ENCODE results near the gene SMPD3.

Gene SMPD3

GRCh38 chr16:68374246-68374805, 74.0 kb downstream of the SMPD3 start:
- Histone ChIP-seq H3K27ac (ENCODE audit: low read depth, low read length) (no peak overlapping the region), H3K27me3 (ENCODE audit: control insufficient read depth in 5 of 5, insufficient read depth in 4 of 5, low read length in 5 of 5) (peaks cover 0 to 5% (median 0%) of the 10 kb centered on the region in 5 donors), H3K4me3 (ENCODE audit: low read depth in 1 of 5, low read length in 5 of 5) (no peak overlapping the region), H3K9me3 (ENCODE audit: control insufficient read depth in 5 of 5, low read length in 5 of 5) (no peaks in the 10 kb centered on the region), H3K36me3 (ENCODE audit: control insufficient read depth in 5 of 5, insufficient read depth in 5 of 5, low read length in 5 of 5) (no peaks in the 10 kb centered on the region), H3K4me1 (ENCODE audit: control insufficient read depth in 5 of 5, insufficient read depth in 5 of 5, low read length in 5 of 5) (peaks cover 0 to 25% (median 0%) of the 10 kb centered on the region in 5 donors), H3K9ac (ENCODE audit: low read length in 5 of 5) (no peak overlapping the region)

DNA sequence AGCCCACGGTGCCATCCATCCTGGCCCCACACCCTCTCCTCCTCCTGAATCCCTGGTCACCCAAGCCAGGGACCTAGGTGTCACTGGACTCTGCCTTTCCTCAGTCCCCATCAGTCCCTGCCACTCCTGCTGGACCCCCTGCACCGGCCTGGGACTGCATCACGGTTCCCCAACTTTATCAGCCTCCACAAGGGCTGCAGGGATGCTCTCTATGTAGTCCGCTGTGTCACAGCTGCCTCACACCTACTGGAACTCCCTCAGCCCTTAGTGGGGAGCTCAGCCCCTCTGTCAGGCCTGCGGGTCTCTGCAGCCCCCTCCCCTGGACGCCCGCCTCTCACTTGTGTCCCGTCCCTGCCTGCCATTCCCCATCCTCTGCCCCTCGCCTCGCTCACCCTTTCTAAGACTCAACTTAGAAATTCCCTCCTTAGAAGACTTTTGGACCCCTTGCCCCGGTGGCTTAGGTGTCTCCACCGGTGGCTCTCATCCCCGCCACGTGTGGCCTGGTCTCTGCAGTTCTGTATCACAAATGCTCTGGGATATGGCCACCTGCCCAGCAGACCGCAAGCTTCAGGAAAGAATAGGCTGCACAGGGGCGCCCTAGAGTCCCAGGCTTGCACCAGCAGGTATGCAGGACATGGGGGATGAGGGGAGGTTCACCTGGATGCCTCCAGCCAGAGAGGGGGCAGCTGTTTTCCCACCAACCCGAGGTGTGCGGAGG, 74.6 kb downstream of the SMPD3 start:
- Histone ChIP-seq H3K4me3 (ENCODE audit: low read depth in 1 of 5, low read length in 5 of 5) (no peak overlapping the region), H3K27me3 (ENCODE audit: control insufficient read depth in 5 of 5, insufficient read depth in 4 of 5, low read length in 5 of 5) (peaks cover 0 to 5% (median 0%) of the 10 kb centered on the region in 5 donors), H3K27ac (ENCODE audit: low read depth, low read length) (no peak overlapping the region), H3K9ac (ENCODE audit: low read length in 5 of 5) (no peak overlapping the region), H3K4me1 (ENCODE audit: control insufficient read depth in 5 of 5, insufficient read depth in 5 of 5, low read length in 5 of 5) (peaks cover 0 to 25% (median 0%) of the 10 kb centered on the region in 5 donors), H3K36me3 (ENCODE audit: control insufficient read depth in 5 of 5, insufficient read depth in 5 of 5, low read length in 5 of 5) (no peaks in the 10 kb centered on the region), H3K9me3 (ENCODE audit: control insufficient read depth in 5 of 5, low read length in 5 of 5) (no peaks in the 10 kb centered on the region)

- H3K27me3 ChIP-seq (ENCODE audit: control insufficient read depth in 5 of 5, insufficient read depth in 4 of 5, low read length in 5 of 5): peaks cover 0 to 10% (median 3%) of the 10 kb centered on the region in 5 donors
- no peaks in the 10 kb centered on the region for H3K9me3 ChIP-seq (ENCODE audit: control insufficient read depth in 5 of 5, low read length in 5 of 5)
- H3K36me3 ChIP-seq (ENCODE audit: control insufficient read depth in 5 of 5, insufficient read depth in 5 of 5, low read length in 5 of 5): no peaks in the 10 kb centered on the region
- H3K9ac ChIP-seq (ENCODE audit: low read length in 5 of 5): no peak overlapping the region
- H3K27ac ChIP-seq (ENCODE audit: low read depth, low read length): no peak overlapping the region
- no peak overlapping the region for H3K4me3 ChIP-seq (ENCODE audit: low read depth in 1 of 5, low read length in 5 of 5)
- peaks cover 0 to 20% (median 0%) of the 10 kb centered on the region in 5 donors for H3K4me1 ChIP-seq (ENCODE audit: control insufficient read depth in 5 of 5, insufficient read depth in 5 of 5, low read length in 5 of 5)
Observed at GRCh38 chr16:68372806-68373205, 75.5 kb downstream of the SMPD3 start.

DNA sequence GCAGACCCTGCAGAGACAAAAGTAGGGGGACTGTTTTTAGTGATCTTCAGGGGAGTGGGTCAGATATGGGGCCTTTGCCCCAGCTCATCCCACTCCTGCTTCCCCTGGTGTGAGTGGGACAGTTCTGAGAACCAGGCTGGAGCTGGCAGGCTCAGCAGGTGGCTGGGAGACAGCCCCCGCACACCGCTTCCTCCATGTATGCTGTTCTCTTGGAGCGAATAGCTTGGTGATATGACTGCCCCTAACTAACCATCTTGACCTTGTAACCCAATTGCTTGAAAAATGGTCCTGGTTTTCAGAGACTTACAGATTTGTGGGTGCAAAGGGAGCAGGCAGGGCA, 76.0 kb downstream of the SMPD3 start:
- H3K4me3 ChIP-seq (ENCODE audit: low read depth in 1 of 5, low read length in 5 of 5): no peak overlapping the region
- no peaks in the 10 kb centered on the region for H3K36me3 ChIP-seq (ENCODE audit: control insufficient read depth in 5 of 5, insufficient read depth in 5 of 5, low read length in 5 of 5)

DNA sequence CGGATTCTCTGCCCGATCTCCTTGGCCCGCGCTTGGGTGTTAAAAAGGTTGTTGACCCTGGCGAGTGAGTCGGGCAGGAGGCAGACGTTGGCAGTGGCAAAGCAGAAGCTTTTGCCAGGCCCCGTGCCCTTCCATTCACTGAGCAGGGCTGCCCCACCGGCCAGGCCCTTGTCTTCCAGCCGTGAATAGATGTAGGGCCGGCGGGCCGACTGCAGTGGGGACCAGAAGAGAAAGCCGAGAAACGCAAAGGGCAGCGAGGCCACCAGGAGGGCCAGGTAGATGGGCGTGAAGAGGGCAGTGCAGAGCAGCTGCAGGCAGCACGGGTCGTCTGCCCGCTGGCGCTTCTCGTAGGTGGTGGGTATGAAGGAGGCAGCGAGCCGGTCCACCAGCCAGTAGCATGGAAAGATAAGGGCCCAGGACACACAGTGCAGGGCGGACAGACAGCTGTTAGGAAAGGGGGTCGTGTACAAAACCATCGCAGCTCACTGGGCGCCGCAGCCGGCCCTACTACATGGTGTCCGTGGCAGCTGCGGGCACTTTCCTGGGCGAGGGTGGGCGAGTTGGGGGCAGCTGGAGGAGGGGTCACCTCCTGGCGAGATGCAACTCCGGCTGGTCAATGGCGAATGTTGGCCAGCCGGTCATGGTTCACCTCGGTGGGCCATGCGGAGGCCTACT, 76.5 kb downstream of the SMPD3 start:
- H3K4me3 ChIP-seq (ENCODE audit: low read depth in 1 of 5, low read length in 5 of 5): no peak overlapping the region
- H3K9me3 ChIP-seq (ENCODE audit: control insufficient read depth in 5 of 5, low read length in 5 of 5): no peaks in the 10 kb centered on the region
- H3K4me1 ChIP-seq (ENCODE audit: control insufficient read depth in 5 of 5, insufficient read depth in 5 of 5, low read length in 5 of 5): peaks cover 0 to 10% (median 0%) of the 10 kb centered on the region in 5 donors
- no peaks in the 10 kb centered on the region for H3K36me3 ChIP-seq (ENCODE audit: control insufficient read depth in 5 of 5, insufficient read depth in 5 of 5, low read length in 5 of 5)
- H3K27ac ChIP-seq (ENCODE audit: low read depth, low read length): no peak overlapping the region
- peaks cover 0 to 11% (median 7%) of the 10 kb centered on the region in 5 donors for H3K27me3 ChIP-seq (ENCODE audit: control insufficient read depth in 5 of 5, insufficient read depth in 4 of 5, low read length in 5 of 5)
- no peak overlapping the region for H3K9ac ChIP-seq (ENCODE audit: low read length in 5 of 5)

More for the DNA sequence above, 76.0 kb downstream of the SMPD3 start:
- H3K27ac ChIP-seq (ENCODE audit: low read depth, low read length): no peak overlapping the region
- H3K9ac ChIP-seq (ENCODE audit: low read length in 5 of 5): no peak overlapping the region
- H3K4me1 ChIP-seq (ENCODE audit: control insufficient read depth in 5 of 5, insufficient read depth in 5 of 5, low read length in 5 of 5): peaks cover 0 to 15% (median 0%) of the 10 kb centered on the region in 5 donors
- peaks cover 0 to 11% (median 4%) of the 10 kb centered on the region in 5 donors for H3K27me3 ChIP-seq (ENCODE audit: control insufficient read depth in 5 of 5, insufficient read depth in 4 of 5, low read length in 5 of 5)
- no peaks in the 10 kb centered on the region for H3K9me3 ChIP-seq (ENCODE audit: control insufficient read depth in 5 of 5, low read length in 5 of 5)

DNA sequence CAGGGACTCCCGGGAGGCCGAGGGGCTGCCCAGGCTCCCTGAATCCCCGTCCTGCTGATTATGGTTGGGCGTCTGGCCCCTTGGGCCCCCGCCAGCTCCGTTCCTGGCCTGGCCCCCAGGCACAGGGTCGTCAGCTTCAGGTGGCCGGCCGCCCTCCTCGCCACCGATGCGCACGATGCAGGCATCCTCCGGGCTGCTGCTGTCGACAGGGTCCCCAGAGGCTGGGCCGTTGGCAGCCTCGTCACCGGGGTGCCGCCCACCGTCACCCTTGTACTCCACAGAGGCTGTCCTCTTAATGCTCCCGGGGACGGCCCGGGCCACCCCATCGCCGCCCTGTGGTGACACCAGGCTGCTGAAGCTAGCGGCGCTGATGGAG, 77.0 kb downstream of the SMPD3 start:
- Histone ChIP-seq H3K4me1 (ENCODE audit: control insufficient read depth in 5 of 5, insufficient read depth in 5 of 5, low read length in 5 of 5) (peaks cover 0 to 10% (median 0%) of the 10 kb centered on the region in 5 donors), H3K9ac (ENCODE audit: low read length in 5 of 5) (no peak overlapping the region), H3K27me3 (ENCODE audit: control insufficient read depth in 5 of 5, insufficient read depth in 4 of 5, low read length in 5 of 5) (peaks cover 0 to 12% (median 8%) of the 10 kb centered on the region in 5 donors), H3K36me3 (ENCODE audit: control insufficient read depth in 5 of 5, insufficient read depth in 5 of 5, low read length in 5 of 5) (no peaks in the 10 kb centered on the region), H3K4me3 (ENCODE audit: low read depth in 1 of 5, low read length in 5 of 5) (no peak overlapping the region), H3K9me3 (ENCODE audit: control insufficient read depth in 5 of 5, low read length in 5 of 5) (no peaks in the 10 kb centered on the region), H3K27ac (ENCODE audit: low read depth, low read length) (no peak overlapping the region)

DNA sequence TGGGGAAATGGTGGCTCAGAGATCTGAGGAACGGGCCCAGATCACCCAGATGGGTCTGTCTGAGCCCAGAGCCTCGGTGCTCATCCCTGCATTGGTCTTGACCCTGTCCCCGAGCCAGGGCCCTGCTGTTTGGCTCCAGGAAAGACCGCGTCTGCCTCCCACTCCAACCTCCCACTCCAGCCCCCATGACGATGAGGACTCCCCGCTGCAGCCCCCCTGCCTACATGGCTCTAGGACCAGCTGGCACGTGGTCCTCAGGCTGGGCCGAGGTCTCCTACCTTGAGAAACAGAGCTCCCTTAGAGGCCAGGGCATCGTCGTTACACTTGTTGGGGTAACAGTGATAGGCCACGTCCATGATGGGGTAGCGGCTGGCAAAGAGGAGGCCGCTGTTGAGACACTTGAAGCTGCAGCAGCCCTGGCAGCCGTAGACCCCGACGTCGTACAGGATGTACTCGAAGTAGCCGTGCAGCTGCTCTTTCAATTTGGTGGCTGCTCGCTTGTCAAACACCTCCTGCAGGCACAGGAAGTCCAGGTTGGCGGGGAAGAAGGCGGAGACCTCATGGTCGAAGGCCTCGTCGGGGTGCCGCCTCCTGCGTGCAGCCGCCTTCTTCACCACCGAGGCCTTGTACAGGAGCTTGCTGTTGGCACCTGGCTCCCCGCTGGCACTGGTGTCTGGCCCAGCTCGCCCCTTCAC, 77.6 kb downstream of the SMPD3 start:
- Histone ChIP-seq H3K27ac (ENCODE audit: low read depth, low read length) (no peak overlapping the region), H3K36me3 (ENCODE audit: control insufficient read depth in 5 of 5, insufficient read depth in 5 of 5, low read length in 5 of 5) (no peaks in the 10 kb centered on the region), H3K9ac (ENCODE audit: low read length in 5 of 5) (no peak overlapping the region), H3K4me1 (ENCODE audit: control insufficient read depth in 5 of 5, insufficient read depth in 5 of 5, low read length in 5 of 5) (peaks cover 0 to 10% (median 0%) of the 10 kb centered on the region in 5 donors), H3K4me3 (ENCODE audit: low read depth in 1 of 5, low read length in 5 of 5) (no peak overlapping the region), H3K9me3 (ENCODE audit: control insufficient read depth in 5 of 5, low read length in 5 of 5) (no peaks in the 10 kb centered on the region), H3K27me3 (ENCODE audit: control insufficient read depth in 5 of 5, insufficient read depth in 4 of 5, low read length in 5 of 5) (peaks cover 0 to 17% (median 10%) of the 10 kb centered on the region in 5 donors)

GRCh38 chr16:68369697-68370580, 78.4 kb downstream of the SMPD3 start:
- Histone ChIP-seq H3K27ac (ENCODE audit: low read depth, low read length) (no peak overlapping the region), H3K4me3 (ENCODE audit: low read depth in 1 of 5, low read length in 5 of 5) (no peak overlapping the region), H3K36me3 (ENCODE audit: control insufficient read depth in 5 of 5, insufficient read depth in 5 of 5, low read length in 5 of 5) (no peaks in the 10 kb centered on the region), H3K27me3 (ENCODE audit: control insufficient read depth in 5 of 5, insufficient read depth in 4 of 5, low read length in 5 of 5) (peaks cover 0 to 25% (median 14%) of the 10 kb centered on the region in 5 donors), H3K9ac (ENCODE audit: low read length in 5 of 5) (no peak overlapping the region), H3K9me3 (ENCODE audit: control insufficient read depth in 5 of 5, low read length in 5 of 5) (no peaks in the 10 kb centered on the region), H3K4me1 (ENCODE audit: control insufficient read depth in 5 of 5, insufficient read depth in 5 of 5, low read length in 5 of 5) (peaks cover 0 to 18% (median 8%) of the 10 kb centered on the region in 5 donors)

DNA sequence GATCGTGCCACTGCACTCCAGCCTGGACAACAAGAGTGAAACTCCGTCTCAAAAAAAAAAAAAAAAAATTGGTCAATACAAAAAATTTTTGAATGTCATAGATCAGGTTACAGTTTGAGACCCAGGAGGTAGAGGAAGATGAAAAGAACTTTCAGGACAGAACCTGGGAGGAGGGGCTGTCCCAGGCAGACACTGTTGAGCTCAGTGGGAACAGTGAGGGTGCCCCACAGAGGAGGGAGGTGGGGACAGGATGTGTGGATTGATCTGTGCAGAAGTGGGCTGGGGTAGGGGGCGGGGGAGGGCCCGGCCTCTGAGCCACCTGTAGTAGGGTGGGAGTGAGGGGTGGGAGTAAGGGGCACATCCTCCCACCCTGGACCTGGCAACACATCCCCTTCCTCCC, 79.1 kb downstream of the SMPD3 start:
- Histone ChIP-seq H3K9ac (ENCODE audit: low read length in 5 of 5) (no peak overlapping the region), H3K4me3 (ENCODE audit: low read depth in 1 of 5, low read length in 5 of 5) (no peak overlapping the region), H3K4me1 (ENCODE audit: control insufficient read depth in 5 of 5, insufficient read depth in 5 of 5, low read length in 5 of 5) (peaks cover 0 to 25% (median 11%) of the 10 kb centered on the region in 5 donors), H3K36me3 (ENCODE audit: control insufficient read depth in 5 of 5, insufficient read depth in 5 of 5, low read length in 5 of 5) (no peaks in the 10 kb centered on the region), H3K27ac (ENCODE audit: low read depth, low read length) (no peak overlapping the region), H3K9me3 (ENCODE audit: control insufficient read depth in 5 of 5, low read length in 5 of 5) (no peaks in the 10 kb centered on the region), H3K27me3 (ENCODE audit: control insufficient read depth in 5 of 5, insufficient read depth in 4 of 5, low read length in 5 of 5) (peaks cover 0 to 28% (median 19%) of the 10 kb centered on the region in 5 donors)

Measured in subcutaneous abdominal adipose tissue (tissue), 5 donors.